ENCODE data around the gene F2RL3. TPM values are rescaled to one million over a fixed set of nuclear protein-coding genes. Genes with fewer than 3 reads are reported as not detected.
A peak's percentile ranks its signal among the peaks of the same experiment; 100 is the strongest.

F2RL3 gene
- total and polyA plus RNA-seq, 9 of the 15 experiments (the other 6 are each of a cell fraction or from before 2014, with no cell fraction given), result 1.4 to 27.6 (median 11.9) TPM

GRCh38 chr19:16897029-16897855 is 8.4 kb downstream of the F2RL3 start (continued):
- TF ChIP-seq CHD7 (IDR thresholded peaks at IDR 0.05; ENCODE audit: low read depth, low read length) (no peak), DLX4 (CRISPR knock-in tag; IDR thresholded peaks at IDR 0.05) (no peak), RNF2 (IDR thresholded peaks at IDR 0.05) (peak; percentile 48; the same call in 1 of the 2 replicates), POLR3A (IDR thresholded peaks at IDR 0.05; ENCODE audit: borderline replicate concordance, extremely low read depth, insufficient read depth, insufficient read length) (no peak), FIP1L1 (IDR thresholded peaks at IDR 0.05; ENCODE audit: low read depth, low read length, poor library complexity, severe bottlenecking) (peak; percentile 96), SP1 (CRISPR knock-in tag; IDR thresholded peaks at IDR 0.05) (peak; percentile 66; the same call in 1 of the 2 replicates), ZNF217 (CRISPR knock-in tag; IDR thresholded peaks at IDR 0.05) (no peak), POLR3G (IDR thresholded peaks at IDR 0.05; ENCODE audit: extremely low read depth, insufficient read length, insufficient replicate concordance) (no peak), MTF1 (CRISPR knock-in tag; IDR thresholded peaks at IDR 0.05; ENCODE audit: borderline replicate concordance) (no peak), JUN (IDR thresholded peaks at IDR 0.05; ENCODE audit: borderline replicate concordance, low read depth, low read length) (no peak), JUN (CRISPR knock-in tag; IDR thresholded peaks at IDR 0.05; ENCODE audit: borderline replicate concordance) (no peak), MTA3 (IDR thresholded peaks at IDR 0.05; ENCODE audit: borderline replicate concordance) (peak; percentile 64; the same call in 1 of the 2 replicates)
